Subcutaneous adipose tissue (tissue), 4 donors: ENCODE results near the gene ASB18. TPM values are rescaled to one million over a fixed set of nuclear protein-coding genes. Genes with fewer than 3 reads are reported as not detected.

Experiments used
- CTCF ChIP-seq: fragments of 450-650 bp; IDR thresholded peaks from one replicate; pipeline ENCODE4 v1.5.1; 2016; ENCODE audit warnings: low read depth, mild to moderate bottlenecking, control low read depth, antibody characterized with exemption, moderate library complexity
- total RNA-seq, 4 donors: library from RNA; depleted of rRNA; stranded (reverse); fragments of >200 nt; gene quantifications; one replicate each; pipeline ENCODE4 v1.1.0, GENCODE V29; 2016

Gene ASB18
- total RNA-seq, 4 donors from 2014 or later = not detected

- no peak for TF ChIP-seq CTCF
Measured at GRCh38 chr2:236160366-236161081, 103.7 kb downstream of the ASB18 start.

GRCh38 chr2:236159778-236160170, 104.4 kb downstream of the ASB18 start:
- no peak for TF ChIP-seq CTCF

GRCh38 chr2:236158969-236159777, 105.0 kb downstream of the ASB18 start:
- TF ChIP-seq CTCF = no peak

GRCh38 chr2:236157815-236158498, 106.2 kb downstream of the ASB18 start:
- TF ChIP-seq CTCF = no peak

GRCh38 chr2:236157366-236157765, 106.8 kb downstream of the ASB18 start:
- no peak for TF ChIP-seq CTCF

- no peak for TF ChIP-seq CTCF
Measured at GRCh38 chr2:236156860-236157194, 107.4 kb downstream of the ASB18 start.
